OCI-LY1 (cell line): Measurements from ENCODE around the gene MEGF6.

Source experiments
- H2AFZ ChIP-seq: fragments of 200-600 bp; sonication (generic), shearing (Covaris generic); 2 replicates; pipeline ENCODE4 v1.6.0; 2014; ENCODE audit warnings: antibody characterized with exemption, mild to moderate bottlenecking, low read length
- H3F3A ChIP-seq: fragments of 200-600 bp; sonication (generic), shearing (Covaris generic); 2 replicates; pipeline ENCODE4 v1.6.0; 2014; ENCODE audit warnings: mild to moderate bottlenecking, antibody characterized with exemption, low read length, moderate library complexity; ENCODE audit not compliant: insufficient read depth
- H3K27ac ChIP-seq: fragments of 200-600 bp; sonication (generic); 2 replicates; pipeline ENCODE4 v1.5.1; 2014; ENCODE audit warnings: low read length, mixed run types, mild to moderate bottlenecking, low read depth; ENCODE audit not compliant: poor library complexity, severe bottlenecking
- H3K27me3 ChIP-seq: fragments of 200-600 bp; sonication (generic); 2 replicates; pipeline ENCODE4 v1.6.0; 2014; ENCODE audit warnings: antibody characterized with exemption, mild to moderate bottlenecking, low read length, moderate library complexity; ENCODE audit not compliant: insufficient read depth
- H3K36me3 ChIP-seq: fragments of 200-600 bp; sonication (generic); 2 replicates; pipeline ENCODE4 v1.6.1; 2014; ENCODE audit warnings: mild to moderate bottlenecking, antibody characterized with exemption, low read length, moderate library complexity, mixed read lengths; ENCODE audit not compliant: insufficient read depth
- H3K4me1 ChIP-seq: fragments of 200-600 bp; sonication (generic); 2 replicates; pipeline ENCODE4 v1.5.1; 2014; ENCODE audit warnings: mild to moderate bottlenecking, low read length, moderate library complexity; ENCODE audit not compliant: insufficient read depth, severe bottlenecking
- H3K4me2 ChIP-seq: fragments of 200-600 bp; sonication (generic), shearing (Covaris generic); 2 replicates; pipeline ENCODE4 v1.6.1; 2014; ENCODE audit warnings: low read length
- H3K4me3 ChIP-seq: fragments of 200-600 bp; sonication (generic); 2 replicates; pipeline ENCODE4 v1.5.1; 2014; ENCODE audit warnings: low read length, low read depth, mild to moderate bottlenecking, mixed read lengths; ENCODE audit not compliant: poor library complexity, severe bottlenecking
- H3K79me2 ChIP-seq: fragments of 200-600 bp; shearing (Covaris generic); 2 replicates; pipeline ENCODE4 v1.6.1; 2016; ENCODE audit warnings: mixed run types, low read length, mixed read lengths; ENCODE audit not compliant: insufficient read depth
- H3K9ac ChIP-seq: fragments of 200-600 bp; sonication (generic), shearing (Covaris generic); 2 replicates; pipeline ENCODE4 v1.6.1; 2014; ENCODE audit warnings: mild to moderate bottlenecking, low read length, mixed read lengths
- H3K9me2 ChIP-seq: fragments of 200-600 bp; sonication (generic), shearing (Covaris generic); 2 replicates; pipeline ENCODE4 v1.6.1; 2014; ENCODE audit warnings: low read depth, mild to moderate bottlenecking, low read length, mixed read lengths
- H3K9me3 ChIP-seq: fragments of 200-600 bp; shearing (Covaris generic); 2 replicates; pipeline ENCODE4 v1.6.1; 2014; ENCODE audit warnings: low read length, mixed read lengths
- H4K20me1 ChIP-seq: fragments of 200-600 bp; sonication (generic), shearing (Covaris generic); 2 replicates; pipeline ENCODE4 v1.6.0; 2016; ENCODE audit warnings: mild to moderate bottlenecking, low read length; ENCODE audit not compliant: insufficient read depth
- CTCF ChIP-seq: fragments of 200-600 bp; sonication (generic), shearing (Covaris generic); IDR thresholded peaks from 2 replicates; pipeline ENCODE4 v1.5.1; 2017; ENCODE audit warnings: mild to moderate bottlenecking, antibody characterized with exemption, low read length, moderate library complexity, mixed read lengths
- EZH2 ChIP-seq: fragments of 200-600 bp; sonication (generic), shearing (Covaris generic); IDR thresholded peaks from 2 replicates; pipeline ENCODE4 v1.8.0; 2017; ENCODE audit warnings: borderline replicate concordance, mixed run types, mild to moderate bottlenecking, antibody characterized with exemption, low read length, moderate library complexity, mixed read lengths

Gene MEGF6

GRCh38 chr1:3536420-3537195 lies 74.7 kb downstream of the MEGF6 start:
- no peaks in the 10 kb centered on the region for H4K20me1 ChIP-seq
- H3K9me3 ChIP-seq = no peaks in the 10 kb centered on the region
- H3K9ac ChIP-seq = no peak overlapping the region
- H3K4me3 ChIP-seq = no peak overlapping the region
- H3K27me3 ChIP-seq = no peaks in the 10 kb centered on the region
- no peaks in the 10 kb centered on the region for H3F3A ChIP-seq
- H3K4me1 ChIP-seq = no peaks in the 10 kb centered on the region
- H3K27ac ChIP-seq = no peak overlapping the region
- H2AFZ ChIP-seq = no peak overlapping the region
- no peaks in the 10 kb centered on the region for H3K9me2 ChIP-seq
- no peaks in the 10 kb centered on the region for H3K79me2 ChIP-seq
- TF ChIP-seq CTCF (no peak), EZH2 (no peak)
- no peaks in the 10 kb centered on the region for H3K36me3 ChIP-seq
- no peak overlapping the region for H3K4me2 ChIP-seq

DNA sequence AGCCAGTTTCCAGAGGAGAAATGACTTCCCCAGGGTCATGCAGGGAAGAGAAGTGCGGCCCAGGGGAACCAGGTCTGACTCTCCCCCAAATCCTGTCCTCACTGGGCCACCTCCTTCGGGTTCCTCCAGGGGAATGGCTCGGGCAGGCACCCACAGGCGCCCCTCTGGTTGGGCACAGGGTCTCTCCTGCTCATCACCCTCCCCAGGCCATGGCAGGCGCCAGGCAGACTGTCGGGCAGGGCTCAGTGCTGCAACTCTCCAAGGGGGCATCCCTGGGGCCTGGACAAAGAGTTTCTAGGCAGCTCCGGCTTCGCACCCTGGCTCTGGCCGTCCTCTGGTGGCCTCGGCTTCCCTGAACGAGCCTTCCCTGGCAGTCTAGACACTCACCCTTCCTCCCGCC lies 75.6 kb downstream of the MEGF6 start:
- H3K4me3 ChIP-seq = no peak overlapping the region
- H3K9ac ChIP-seq = no peak overlapping the region
- H3K79me2 ChIP-seq = no peaks in the 10 kb centered on the region
- no peaks in the 10 kb centered on the region for H3K4me1 ChIP-seq
- H3K27ac ChIP-seq = no peak overlapping the region
- H3F3A ChIP-seq = no peaks in the 10 kb centered on the region
- H3K4me2 ChIP-seq = no peak overlapping the region
- no peak overlapping the region for H2AFZ ChIP-seq
- H4K20me1 ChIP-seq = no peaks in the 10 kb centered on the region
- H3K36me3 ChIP-seq = no peaks in the 10 kb centered on the region
- TF ChIP-seq CTCF (no peak), EZH2 (no peak)
- no peaks in the 10 kb centered on the region for H3K9me3 ChIP-seq
- H3K9me2 ChIP-seq = no peaks in the 10 kb centered on the region
- no peaks in the 10 kb centered on the region for H3K27me3 ChIP-seq

- no peak for TF ChIP-seq EZH2
- no peak for TF ChIP-seq CTCF
- no peaks in the 10 kb centered on the region for H3K27me3 ChIP-seq
- no peak overlapping the region for H3K27ac ChIP-seq
- H3K9me3 ChIP-seq = no peaks in the 10 kb centered on the region
- H4K20me1 ChIP-seq = no peaks in the 10 kb centered on the region
- H3K4me1 ChIP-seq = no peaks in the 10 kb centered on the region
- H3K79me2 ChIP-seq = no peaks in the 10 kb centered on the region
- no peak overlapping the region for H3K4me2 ChIP-seq
- no peak overlapping the region for H3K4me3 ChIP-seq
- no peak overlapping the region for H2AFZ ChIP-seq
- no peaks in the 10 kb centered on the region for H3K9me2 ChIP-seq
- no peak overlapping the region for H3K9ac ChIP-seq
- no peaks in the 10 kb centered on the region for H3K36me3 ChIP-seq
- H3F3A ChIP-seq = no peaks in the 10 kb centered on the region
These were observed 76.3 kb downstream of the MEGF6 start for GRCh38 chr1:3534803-3535637.
